Subcutaneous adipose tissue (tissue), 4 donors: ENCODE results near the gene WIZ. TPM values are rescaled to one million over a fixed set of nuclear protein-coding genes. Genes with fewer than 3 reads are reported as not detected.

ENCODE experiments used
- total RNA-seq, 4 donors: library from RNA; depleted of rRNA; stranded (reverse); fragments of >200 nt; gene quantifications; one replicate each; pipeline ENCODE4 v1.1.0, GENCODE V29; 2016
- TF ChIP-seq, protein P1 (sequence below): fragments of 450-650 bp; IDR thresholded peaks from one replicate; pipeline ENCODE4 v1.5.1; 2016; ENCODE audit warnings: low read depth, mild to moderate bottlenecking, control low read depth, antibody characterized with exemption, moderate library complexity

WIZ gene, protein sequence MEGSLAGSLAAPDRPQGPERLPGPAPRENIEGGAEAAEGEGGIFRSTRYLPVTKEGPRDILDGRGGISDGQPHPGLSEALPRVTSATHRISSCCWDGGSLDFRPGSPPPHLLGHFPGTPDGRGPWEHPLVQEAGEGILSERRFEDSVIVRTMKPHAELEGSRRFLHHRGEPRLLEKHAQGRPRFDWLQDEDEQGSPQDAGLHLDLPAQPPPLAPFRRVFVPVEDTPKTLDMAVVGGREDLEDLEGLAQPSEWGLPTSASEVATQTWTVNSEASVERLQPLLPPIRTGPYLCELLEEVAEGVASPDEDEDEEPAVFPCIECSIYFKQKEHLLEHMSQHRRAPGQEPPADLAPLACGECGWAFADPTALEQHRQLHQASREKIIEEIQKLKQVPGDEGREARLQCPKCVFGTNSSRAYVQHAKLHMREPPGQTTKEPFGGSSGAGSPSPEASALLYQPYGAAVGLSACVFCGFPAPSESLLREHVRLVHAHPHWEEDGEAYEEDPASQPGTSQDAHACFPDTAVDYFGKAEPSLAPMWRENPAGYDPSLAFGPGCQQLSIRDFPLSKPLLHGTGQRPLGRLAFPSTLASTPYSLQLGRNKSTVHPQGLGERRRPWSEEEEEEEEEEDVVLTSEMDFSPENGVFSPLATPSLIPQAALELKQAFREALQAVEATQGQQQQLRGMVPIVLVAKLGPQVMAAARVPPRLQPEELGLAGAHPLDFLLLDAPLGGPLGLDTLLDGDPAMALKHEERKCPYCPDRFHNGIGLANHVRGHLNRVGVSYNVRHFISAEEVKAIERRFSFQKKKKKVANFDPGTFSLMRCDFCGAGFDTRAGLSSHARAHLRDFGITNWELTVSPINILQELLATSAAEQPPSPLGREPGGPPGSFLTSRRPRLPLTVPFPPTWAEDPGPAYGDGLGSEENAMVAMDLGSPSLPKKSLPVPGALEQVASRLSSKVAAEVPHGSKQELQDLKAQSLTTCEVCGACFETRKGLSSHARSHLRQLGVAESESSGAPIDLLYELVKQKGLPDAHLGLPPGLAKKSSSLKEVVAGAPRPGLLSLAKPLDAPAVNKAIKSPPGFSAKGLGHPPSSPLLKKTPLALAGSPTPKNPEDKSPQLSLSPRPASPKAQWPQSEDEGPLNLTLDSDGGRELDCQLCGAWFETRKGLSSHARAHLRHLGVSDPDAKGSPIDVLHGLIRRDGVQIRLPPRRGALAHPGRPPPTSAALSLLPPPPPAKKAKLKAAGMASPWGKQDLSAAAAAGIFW (N-terminal part only)
- 10 to 100 TPM; 14.8 to 48.2 (median 20.0) TPM for total RNA-seq

DNA sequence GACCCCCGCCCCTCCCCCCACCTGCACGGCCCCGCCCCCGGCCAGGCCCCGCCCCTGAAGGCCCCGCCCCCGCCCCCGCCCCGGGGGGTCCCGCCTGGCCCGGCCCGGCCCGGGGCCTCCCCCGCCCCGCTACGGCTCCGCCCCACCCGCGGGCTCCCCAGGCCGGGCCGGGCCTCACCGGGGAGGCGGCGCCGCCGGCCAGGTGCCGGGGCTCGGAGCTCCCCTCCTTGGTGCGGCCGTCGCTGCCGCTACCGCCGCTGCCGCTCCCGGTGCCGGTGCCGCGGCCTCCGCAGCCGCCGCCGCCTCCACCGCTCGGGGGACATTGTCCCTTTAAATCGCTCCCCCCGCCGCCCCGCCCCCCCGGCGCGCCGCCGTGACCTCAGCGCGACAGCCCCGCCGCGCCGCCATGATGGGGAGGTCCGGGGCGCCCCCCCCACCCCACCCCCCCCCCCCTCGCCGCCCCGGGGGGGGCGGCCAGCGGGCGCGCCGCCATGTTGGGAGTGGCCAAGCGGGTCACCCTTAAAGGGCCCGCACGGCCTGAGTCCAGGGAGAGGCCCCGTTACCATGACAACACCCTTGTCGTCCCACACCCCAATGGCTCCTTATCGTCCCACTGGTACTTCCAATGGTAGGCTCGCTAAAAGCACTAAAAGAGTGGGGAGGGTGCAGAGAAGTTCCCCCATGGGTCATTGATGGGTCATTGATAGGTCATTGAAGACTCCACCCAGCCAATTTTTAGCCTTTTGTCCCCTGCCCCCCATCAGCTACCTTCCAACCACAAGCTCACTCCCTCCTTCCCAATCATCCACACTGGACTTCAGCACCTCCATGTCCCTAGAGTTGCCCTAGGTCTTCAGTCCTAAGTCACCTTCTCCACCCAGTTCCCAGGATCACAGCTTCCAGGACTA is at the start of gene WIZ:
WIZ (minus strand) TSS at position 337 of the 908 bp plus-strand sequence. CDS start 1,649 bp downstream, outside the sequence.
- TF ChIP-seq, protein P1, sequence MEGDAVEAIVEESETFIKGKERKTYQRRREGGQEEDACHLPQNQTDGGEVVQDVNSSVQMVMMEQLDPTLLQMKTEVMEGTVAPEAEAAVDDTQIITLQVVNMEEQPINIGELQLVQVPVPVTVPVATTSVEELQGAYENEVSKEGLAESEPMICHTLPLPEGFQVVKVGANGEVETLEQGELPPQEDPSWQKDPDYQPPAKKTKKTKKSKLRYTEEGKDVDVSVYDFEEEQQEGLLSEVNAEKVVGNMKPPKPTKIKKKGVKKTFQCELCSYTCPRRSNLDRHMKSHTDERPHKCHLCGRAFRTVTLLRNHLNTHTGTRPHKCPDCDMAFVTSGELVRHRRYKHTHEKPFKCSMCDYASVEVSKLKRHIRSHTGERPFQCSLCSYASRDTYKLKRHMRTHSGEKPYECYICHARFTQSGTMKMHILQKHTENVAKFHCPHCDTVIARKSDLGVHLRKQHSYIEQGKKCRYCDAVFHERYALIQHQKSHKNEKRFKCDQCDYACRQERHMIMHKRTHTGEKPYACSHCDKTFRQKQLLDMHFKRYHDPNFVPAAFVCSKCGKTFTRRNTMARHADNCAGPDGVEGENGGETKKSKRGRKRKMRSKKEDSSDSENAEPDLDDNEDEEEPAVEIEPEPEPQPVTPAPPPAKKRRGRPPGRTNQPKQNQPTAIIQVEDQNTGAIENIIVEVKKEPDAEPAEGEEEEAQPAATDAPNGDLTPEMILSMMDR, result no peak

DNA sequence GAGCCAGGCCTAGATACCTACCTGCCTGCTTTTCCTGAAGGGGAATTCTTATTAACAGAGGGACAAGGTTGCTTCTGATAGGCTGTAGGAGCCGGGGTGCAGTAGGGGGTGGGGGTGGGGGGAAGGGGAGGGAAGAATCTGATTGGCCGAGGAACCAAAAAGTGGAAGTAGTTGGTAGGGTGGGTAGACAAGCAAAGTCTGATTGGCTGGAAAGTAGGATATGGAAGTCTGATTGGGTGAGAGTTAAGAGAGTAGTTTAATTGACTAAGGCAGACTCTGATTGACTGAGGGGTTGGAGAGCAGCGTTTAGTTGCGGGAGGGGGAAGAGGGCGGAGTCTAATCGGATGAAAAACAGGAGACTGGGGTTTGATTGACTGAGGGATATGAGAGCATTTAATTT is 49.2 kb upstream of the WIZ start:
- TF ChIP-seq, protein P1, result no peak

DNA sequence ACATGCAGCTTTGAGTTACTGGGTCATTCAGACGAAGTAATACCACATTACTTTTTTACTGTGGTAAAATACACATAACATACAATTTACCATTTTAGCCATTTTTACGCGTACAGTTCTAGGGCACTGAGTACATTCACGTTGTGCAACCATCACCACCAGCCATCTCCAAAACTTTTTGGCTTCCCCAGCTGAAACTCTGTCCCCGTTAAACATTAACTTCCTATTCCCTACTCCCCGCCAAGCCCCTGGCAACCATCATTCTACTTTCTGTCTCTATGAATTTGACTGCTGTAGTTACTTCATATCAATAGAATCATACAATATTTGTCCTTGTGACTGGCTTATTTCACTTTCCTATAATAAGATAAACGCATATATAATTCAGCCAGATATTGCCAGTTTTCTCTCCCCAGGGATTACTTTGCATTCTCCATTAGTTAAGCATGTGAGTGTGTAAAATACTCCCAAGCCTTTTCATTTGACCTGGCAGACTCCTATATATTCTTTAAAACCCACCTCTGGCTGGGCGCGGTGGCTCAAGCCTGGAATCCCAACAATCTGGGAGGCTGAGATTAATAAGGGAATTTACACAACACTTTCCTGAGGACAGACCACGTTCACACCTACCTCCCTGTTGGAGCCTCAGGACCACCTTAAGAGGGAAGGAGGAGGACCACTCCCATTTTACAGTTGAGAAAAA is 48.6 kb upstream of the WIZ start:
- TF ChIP-seq, protein P1, result no peak

DNA sequence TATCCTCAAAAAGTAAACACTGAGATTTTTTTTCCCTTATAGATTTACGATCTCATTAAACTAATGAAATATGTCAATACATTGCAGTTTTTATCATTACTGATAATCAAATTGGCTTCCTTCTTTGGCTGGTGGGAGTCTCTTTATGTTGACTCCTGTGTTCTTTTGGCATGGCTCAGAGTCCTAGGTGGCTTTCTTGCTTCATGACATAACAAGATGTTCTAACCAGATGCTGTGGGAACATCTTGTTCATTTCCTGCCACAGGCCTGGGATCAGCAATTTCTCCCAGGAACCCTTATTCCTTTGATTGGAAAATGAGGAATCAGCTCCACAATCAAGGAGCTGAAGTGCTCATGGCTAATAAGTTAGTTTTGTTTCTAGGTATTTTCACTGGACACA is 45.4 kb upstream of the WIZ start:
- TF ChIP-seq, protein P1, result no peak

DNA sequence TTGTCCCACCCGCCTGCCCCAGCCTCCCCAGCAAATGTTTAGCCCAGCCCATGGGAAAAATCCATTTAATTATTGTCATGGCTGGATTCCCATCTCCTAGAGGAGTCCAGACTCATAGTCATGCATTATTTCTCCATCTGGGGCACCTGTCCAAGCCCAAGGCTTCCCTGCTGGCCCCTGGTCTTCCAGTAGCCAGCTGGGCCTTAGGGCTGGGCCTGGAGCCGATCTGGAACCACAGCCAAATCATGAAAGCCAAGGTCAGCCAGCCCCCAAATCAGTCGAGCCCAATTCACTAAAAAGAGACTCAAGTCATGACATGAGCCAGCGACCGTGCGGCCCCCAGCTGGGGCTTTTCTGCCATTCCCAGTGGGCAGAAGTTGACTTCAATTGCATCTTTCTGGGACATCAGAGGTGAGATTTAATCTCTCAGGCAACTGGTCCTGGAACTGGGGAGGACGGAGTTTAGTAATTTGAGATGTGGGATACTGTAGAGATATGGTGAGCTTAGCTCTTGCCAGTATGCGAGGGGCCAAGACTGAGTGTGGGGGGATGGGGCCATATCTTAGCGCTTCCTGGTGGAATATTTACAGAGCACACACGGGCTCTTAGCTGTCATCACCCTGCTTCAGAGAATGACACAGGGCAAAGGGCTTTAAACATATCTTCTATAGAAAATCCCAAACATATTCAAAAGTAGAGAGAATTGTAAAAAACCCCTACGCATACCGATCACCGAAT is 38.9 kb upstream of the WIZ start:
- TF ChIP-seq, protein P1, result no peak

DNA sequence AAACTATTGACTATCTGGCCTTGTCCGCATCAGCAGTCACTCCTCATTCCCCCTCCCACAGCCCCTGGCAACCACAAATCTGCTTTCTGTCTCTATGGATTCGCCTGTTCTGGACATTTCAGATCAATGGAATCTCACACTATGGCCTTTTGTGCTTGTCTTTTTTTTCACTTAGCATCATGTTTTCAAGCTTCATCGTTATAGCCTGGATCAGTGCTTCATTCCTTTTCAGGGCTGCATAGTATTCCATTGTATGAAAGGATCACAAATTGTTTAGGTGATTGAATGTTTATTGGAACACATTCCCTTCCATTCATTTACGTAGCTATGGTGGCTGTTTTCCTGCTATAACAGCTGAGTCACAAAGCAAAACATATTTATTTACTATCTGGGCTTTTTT is 37.3 kb upstream of the WIZ start:
- TF ChIP-seq, protein P1, result no peak
